Activated CD8-positive, alpha-beta memory T cell treated with anti-CD3 and anti-CD28 coated beads for 48 hours (primary cell): ENCODE measurements around the gene HOXA6.

ENCODE experiments used
- DNase-seq, 3 experiments: peaks; one replicate each; pipeline ENCODE4 v3.0.0-alpha.2; 2020; ENCODE audit warnings: low read depth in 2 of 3, low spot score in 2 of 3

Gene HOXA6

GRCh38 chr7:27124902-27125689 is 22.5 kb downstream of the HOXA6 start:
- DNase-seq, result no peak

GRCh38 chr7:27124096-27124901 is 23.3 kb downstream of the HOXA6 start:
- no peak for DNase-seq

- no peak for DNase-seq
Measured at GRCh38 chr7:27123477-27124053, 24.0 kb downstream of the HOXA6 start.

GRCh38 chr7:27123007-27123476 is 24.5 kb downstream of the HOXA6 start:
- DNase-seq, result no peak

GRCh38 chr7:27122077-27122910 is 25.3 kb downstream of the HOXA6 start:
- DNase-seq, result no peak

- no peak for DNase-seq
Measured at GRCh38 chr7:27121684-27122076, 25.9 kb downstream of the HOXA6 start.

GRCh38 chr7:27119412-27119911 is 28.1 kb downstream of the HOXA6 start:
- no peak for DNase-seq

- DNase-seq, result no peak
Measured at GRCh38 chr7:27118580-27118979, 29.0 kb downstream of the HOXA6 start.

GRCh38 chr7:27117887-27118491 is 29.6 kb downstream of the HOXA6 start:
- DNase-seq, result no peak

- DNase-seq, result no peak
Measured at GRCh38 chr7:27116962-27117886, 30.4 kb downstream of the HOXA6 start.

- no peak for DNase-seq
Measured at GRCh38 chr7:27116031-27116961, 31.3 kb downstream of the HOXA6 start.

- no peak for DNase-seq
Measured at GRCh38 chr7:27115221-27116026, 32.1 kb downstream of the HOXA6 start.

- no peak for DNase-seq
Measured at GRCh38 chr7:27114881-27115220, 32.7 kb downstream of the HOXA6 start.

GRCh38 chr7:27113991-27114769 is 33.4 kb downstream of the HOXA6 start:
- DNase-seq, result no peak

- DNase-seq, result no peak
Measured at GRCh38 chr7:27112955-27113949, 34.3 kb downstream of the HOXA6 start.

- DNase-seq, result no peak
Measured at GRCh38 chr7:27112361-27112760, 35.2 kb downstream of the HOXA6 start.
